Breast epithelium (tissue), 3 donors: ENCODE results near the gene NYNRIN.
"Not testable (repeated sequence)": the region's sequence is repeated elsewhere in the genome, so short reads cannot be mapped to it uniquely, and the experiment has no call there.

Source experiments
- POLR2A ChIP-seq: fragments of 450-650 bp; IDR thresholded peaks from one replicate; pipeline ENCODE4 v1.6.1; 2016; ENCODE audit warnings: antibody characterized with exemption, mild to moderate bottlenecking, moderate library complexity
- TF ChIP-seq, protein P1 (sequence below), 3 donors: fragments of 450-650 bp; IDR thresholded peaks; one replicate each; pipeline ENCODE4 v1.5.1; 2016 to 2017; ENCODE audit warnings: antibody characterized with exemption in 3 of 3, mild to moderate bottlenecking in 3 of 3, moderate library complexity in 3 of 3

DNA sequence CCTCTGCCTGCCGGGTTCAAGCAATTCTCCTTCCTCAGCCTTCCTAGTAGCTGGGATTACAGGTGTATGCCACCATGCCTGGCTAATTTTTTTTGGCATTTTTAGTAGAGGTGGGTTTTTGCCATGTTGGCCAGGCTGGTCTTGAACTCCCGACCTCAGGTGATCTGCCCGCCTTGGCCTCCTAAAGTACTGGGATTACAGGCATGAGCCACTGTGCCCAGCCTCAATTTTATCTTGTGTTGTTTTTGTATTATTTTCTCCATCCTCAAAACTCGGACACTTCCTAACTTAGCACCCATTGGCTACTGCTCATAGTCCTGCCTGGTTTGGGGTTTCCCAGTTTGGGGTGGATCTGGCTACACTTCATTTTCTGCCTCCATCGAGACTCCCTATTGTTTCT is 11.2 kb upstream of the NYNRIN start:
- TF ChIP-seq POLR2A: not testable (repeated sequence)
- TF ChIP-seq, protein P1, sequence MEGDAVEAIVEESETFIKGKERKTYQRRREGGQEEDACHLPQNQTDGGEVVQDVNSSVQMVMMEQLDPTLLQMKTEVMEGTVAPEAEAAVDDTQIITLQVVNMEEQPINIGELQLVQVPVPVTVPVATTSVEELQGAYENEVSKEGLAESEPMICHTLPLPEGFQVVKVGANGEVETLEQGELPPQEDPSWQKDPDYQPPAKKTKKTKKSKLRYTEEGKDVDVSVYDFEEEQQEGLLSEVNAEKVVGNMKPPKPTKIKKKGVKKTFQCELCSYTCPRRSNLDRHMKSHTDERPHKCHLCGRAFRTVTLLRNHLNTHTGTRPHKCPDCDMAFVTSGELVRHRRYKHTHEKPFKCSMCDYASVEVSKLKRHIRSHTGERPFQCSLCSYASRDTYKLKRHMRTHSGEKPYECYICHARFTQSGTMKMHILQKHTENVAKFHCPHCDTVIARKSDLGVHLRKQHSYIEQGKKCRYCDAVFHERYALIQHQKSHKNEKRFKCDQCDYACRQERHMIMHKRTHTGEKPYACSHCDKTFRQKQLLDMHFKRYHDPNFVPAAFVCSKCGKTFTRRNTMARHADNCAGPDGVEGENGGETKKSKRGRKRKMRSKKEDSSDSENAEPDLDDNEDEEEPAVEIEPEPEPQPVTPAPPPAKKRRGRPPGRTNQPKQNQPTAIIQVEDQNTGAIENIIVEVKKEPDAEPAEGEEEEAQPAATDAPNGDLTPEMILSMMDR (IDR thresholded peaks at IDR 0.05): not testable (repeated sequence)
